GM18517 (cell line): ENCODE data around the gene PTDSS2.
"Not testable (repeated sequence)": the region's sequence is repeated elsewhere in the genome, so short reads cannot be mapped to it uniquely, and the experiment has no call there.

Experiments
- ATAC-seq: cut with Tn5 transposase; IDR thresholded peaks from one replicate; pipeline ENCODE4 v1.9.1; 2021; ENCODE audit warnings: mild to moderate bottlenecking, moderate library complexity; ENCODE audit not compliant: unreplicated experiment

The PTDSS2 gene

GRCh38 chr11:429931-430456 lies 20.1 kb upstream of the PTDSS2 start:
- ATAC-seq, result no peak

GRCh38 chr11:431921-432320 lies 18.2 kb upstream of the PTDSS2 start:
- ATAC-seq, result no peak

- ATAC-seq, result no peak
Observed at GRCh38 chr11:432501-433100, 17.5 kb upstream of the PTDSS2 start.

GRCh38 chr11:433111-433510 lies 17.0 kb upstream of the PTDSS2 start:
- ATAC-seq, result no peak

- ATAC-seq, result no peak
Observed at GRCh38 chr11:433641-434040, 16.4 kb upstream of the PTDSS2 start.

DNA sequence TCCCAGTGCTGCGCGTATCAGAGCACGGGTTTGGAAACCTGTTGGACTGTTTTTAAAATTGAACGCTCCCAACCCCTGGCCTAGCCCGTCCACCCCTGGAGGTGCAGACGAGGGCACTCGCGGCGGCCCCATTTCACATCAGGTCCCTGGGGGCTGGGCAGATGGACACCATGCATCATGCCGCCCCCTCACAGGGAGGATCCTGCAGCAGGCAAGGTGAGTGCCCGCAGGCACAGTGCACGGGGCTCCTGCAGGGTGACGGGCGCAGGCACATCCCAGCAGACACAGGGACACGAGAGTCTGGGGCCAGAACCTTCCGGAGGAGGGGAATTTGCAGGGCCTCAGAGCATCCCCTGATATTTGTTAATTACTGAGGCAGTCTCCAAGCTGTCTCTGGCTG lies 15.6 kb upstream of the PTDSS2 start:
- no peak for ATAC-seq

DNA sequence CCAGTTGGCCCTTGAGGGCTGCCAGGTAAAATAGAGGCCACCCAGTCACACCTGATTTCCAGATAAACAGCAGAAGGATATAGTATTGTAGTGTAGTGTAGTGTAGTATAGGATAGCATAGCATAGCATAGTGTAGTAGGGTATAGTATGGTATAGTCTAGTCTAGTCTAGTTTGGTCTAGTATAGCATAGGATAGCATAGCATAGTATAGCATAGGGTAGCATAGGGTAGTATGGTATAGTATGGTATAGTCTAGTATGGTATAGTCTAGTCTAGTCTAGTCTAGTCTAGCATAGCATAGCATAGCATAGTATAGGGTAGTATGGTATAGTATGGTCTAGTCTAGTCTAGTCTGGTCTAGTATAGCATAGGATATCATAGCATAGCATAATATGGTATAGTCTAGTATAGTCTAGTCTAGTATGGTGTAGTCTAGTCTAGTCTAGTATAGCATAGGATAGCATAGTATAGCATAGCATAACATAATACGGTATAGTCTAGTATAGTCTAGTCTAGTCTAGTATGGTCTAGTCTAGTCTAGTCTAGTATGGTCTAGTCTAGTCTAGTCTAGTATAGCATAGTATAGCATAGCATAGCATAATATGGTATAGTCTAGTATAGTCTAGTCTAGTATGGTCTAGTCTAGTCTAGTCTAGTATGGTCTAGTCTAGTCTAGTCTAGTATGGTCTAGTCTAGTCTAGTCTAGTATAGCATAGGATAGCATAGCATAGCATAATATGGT lies 14.9 kb upstream of the PTDSS2 start:
- ATAC-seq, result not testable (repeated sequence)

GRCh38 chr11:437228-437870 lies 12.7 kb upstream of the PTDSS2 start:
- ATAC-seq, result no peak

DNA sequence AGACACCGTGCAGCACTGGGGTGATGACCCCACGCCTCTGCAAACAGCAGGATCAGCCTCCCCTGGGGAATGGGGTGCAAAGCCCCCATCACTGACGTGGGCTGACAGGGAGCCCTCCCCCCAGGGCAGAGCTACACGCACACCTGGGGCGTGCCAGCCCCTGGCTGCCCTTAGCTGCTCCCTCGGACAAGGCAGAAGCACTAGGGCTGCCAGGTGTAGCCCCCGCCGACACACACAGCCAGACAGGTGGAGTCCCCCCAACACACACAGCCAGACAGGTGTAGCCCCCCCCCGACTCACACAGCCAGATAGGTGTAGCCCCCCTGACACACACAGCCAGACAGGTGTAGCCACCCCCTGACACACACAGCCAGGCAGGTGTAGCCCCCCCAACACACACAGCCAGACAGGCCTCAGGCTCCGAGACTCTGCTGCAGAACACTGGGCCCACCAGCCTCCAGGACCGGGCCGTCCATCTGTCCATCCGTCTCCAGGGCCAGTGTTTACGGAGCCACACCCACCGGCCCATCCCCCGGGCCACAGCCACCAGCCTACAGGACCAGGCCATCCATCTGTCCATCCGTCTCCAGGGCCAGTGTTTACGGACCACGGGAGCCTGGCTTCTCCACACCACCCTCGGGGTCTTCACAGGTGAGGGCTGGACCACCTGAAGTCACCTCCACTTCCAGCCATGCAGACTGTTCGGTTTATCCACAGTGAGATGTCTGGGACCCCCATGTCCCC lies 11.8 kb upstream of the PTDSS2 start:
- ATAC-seq, result no peak

- no peak for ATAC-seq
Observed at GRCh38 chr11:439315-440064, 10.6 kb upstream of the PTDSS2 start.

GRCh38 chr11:440065-441042 lies 9.7 kb upstream of the PTDSS2 start:
- no peak for ATAC-seq

DNA sequence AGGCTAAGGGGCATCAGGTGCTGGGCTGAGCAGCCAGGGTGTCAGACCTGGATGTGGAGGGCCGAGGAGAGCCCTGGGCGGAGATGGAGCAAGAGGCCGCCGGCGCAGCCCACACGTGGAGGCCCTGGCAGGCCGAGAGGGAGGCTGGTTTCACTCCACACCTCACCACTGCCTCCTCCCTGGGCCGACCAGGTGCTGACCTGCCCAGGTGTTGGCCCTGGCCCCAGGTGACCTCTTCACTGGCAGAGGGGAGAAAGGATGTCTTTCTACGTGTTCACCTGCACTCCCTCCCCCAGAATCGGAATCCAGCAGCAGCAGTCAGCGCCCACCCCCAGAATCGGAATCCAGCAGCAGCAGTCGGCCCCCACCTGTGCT lies 9.0 kb upstream of the PTDSS2 start:
- ATAC-seq, result no peak

- no peak for ATAC-seq
Observed at GRCh38 chr11:441418-442274, 8.4 kb upstream of the PTDSS2 start, which contains the start of gene ANO9. Gene ANO9 (minus strand): TSS chr11:442011. CDS start chr11:441926, 85 bp downstream.

DNA sequence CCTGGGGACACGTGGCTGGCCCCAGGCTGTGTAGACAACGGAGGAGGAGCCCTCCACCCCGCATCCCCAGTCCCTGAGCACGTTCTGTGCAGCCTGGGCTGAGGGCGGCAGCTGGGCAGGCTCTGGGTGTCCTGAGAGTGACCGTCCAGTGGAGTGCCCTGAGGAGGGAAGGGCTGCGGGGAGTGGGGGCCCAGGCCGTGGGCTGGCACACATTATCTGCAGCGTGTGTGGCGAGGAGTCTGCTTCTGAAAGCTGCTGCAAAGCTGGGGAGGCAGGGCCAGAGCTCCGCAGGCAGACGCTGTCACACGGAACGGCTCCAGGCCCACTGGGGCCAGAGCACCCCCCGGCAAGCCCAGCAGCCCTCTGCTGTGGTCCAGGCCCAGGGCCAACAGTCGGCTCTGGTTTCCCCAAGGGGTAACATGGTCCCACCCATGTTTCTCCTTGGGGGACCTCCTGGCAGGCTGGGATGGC lies 7.4 kb upstream of the PTDSS2 start:
- ATAC-seq, result no peak

- no peak for ATAC-seq
Observed at GRCh38 chr11:443542-444199, 6.4 kb upstream of the PTDSS2 start.

- no peak for ATAC-seq
Observed at GRCh38 chr11:444396-445144, 5.5 kb upstream of the PTDSS2 start.
